Smooth muscle cell (in vitro differentiated cells): Measurements from ENCODE around the gene EAF2. TPM values are rescaled to one million over a fixed set of nuclear protein-coding genes. Genes with fewer than 3 reads are reported as not detected.

Source experiments
- DNase-seq: peaks from one replicate; lab custom pipeline; 2025; ENCODE audit not compliant: unreplicated experiment; lab: John Stamatoyannopoulos, UW
- H2AFZ ChIP-seq: fragments of 200-600 bp; sonication (generic); 2 replicates; pipeline ENCODE4 v1.6.0; 2016; ENCODE audit warnings: antibody characterized with exemption, low read depth, mild to moderate bottlenecking
- H3F3A ChIP-seq: fragments of 200-600 bp; sonication (generic); 2 replicates; pipeline ENCODE4 v1.6.0; 2017; ENCODE audit warnings: antibody characterized with exemption, low read depth
- H3K27ac ChIP-seq: fragments of 200-600 bp; sonication (generic); 2 replicates; pipeline ENCODE4 v1.5.1; 2016; ENCODE audit warnings: low read depth, mild to moderate bottlenecking
- H3K27me3 ChIP-seq: fragments of 200-600 bp; sonication (generic); 2 replicates; pipeline ENCODE4 v1.6.1; 2016; ENCODE audit warnings: low read depth, mild to moderate bottlenecking
- H3K36me3 ChIP-seq: fragments of 200-600 bp; sonication (generic); 2 replicates; pipeline ENCODE4 v1.5.1; 2016; ENCODE audit warnings: low read depth
- H3K4me1 ChIP-seq: fragments of 200-600 bp; sonication (generic); 2 replicates; pipeline ENCODE4 v1.5.1; 2016; ENCODE audit warnings: low read depth
- H3K4me2 ChIP-seq: fragments of 200-600 bp; sonication (generic); 2 replicates; pipeline ENCODE4 v1.6.0; 2016; ENCODE audit warnings: mild to moderate bottlenecking
- H3K4me3 ChIP-seq: fragments of 200-600 bp; sonication (generic); 2 replicates; pipeline ENCODE4 v1.5.1; 2016; ENCODE audit warnings: mild to moderate bottlenecking
- H3K79me2 ChIP-seq: fragments of 200-600 bp; sonication (generic); 2 replicates; pipeline ENCODE4 v1.6.0; 2016; ENCODE audit warnings: low read depth, mild to moderate bottlenecking
- H3K9ac ChIP-seq: fragments of 200-600 bp; sonication (generic); 2 replicates; pipeline ENCODE4 v1.6.0; 2016; ENCODE audit warnings: low read depth
- H3K9me3 ChIP-seq: fragments of 200-600 bp; sonication (generic); replicated peaks from 2 replicates; pipeline ENCODE4 v1.5.1; 2016; ENCODE audit warnings: low read depth
- H4K20me1 ChIP-seq: fragments of 200-600 bp; sonication (generic); 2 replicates; pipeline ENCODE4 v1.6.0; 2016; ENCODE audit warnings: low read depth
- CTCF ChIP-seq: fragments of 200-600 bp; sonication (generic); IDR thresholded peaks from 2 replicates; pipeline ENCODE4 v1.5.1; 2017; ENCODE audit warnings: borderline replicate concordance, mild to moderate bottlenecking, antibody characterized with exemption; ENCODE audit not compliant: insufficient read depth, poor library complexity, severe bottlenecking
- WGBS: methylation state at CpG from one replicate; pipeline ENCODE4 v1.1.7; 2016; ENCODE audit warnings: low lambda C conversion rate; 5-methylcytosine and 5-hydroxymethylcytosine counted together
- polyA plus RNA-seq: library from polyadenylated mRNA; unstranded; fragments of >200 nt; fragmentation: Nextera tagmentation; extraction: Ambion mirVana; gene quantifications from 2 replicates; pipeline ENCODE4 v1.2.1, GENCODE V29; 2016
- total RNA-seq: library from RNA; depleted of rRNA; stranded (reverse); fragments of >200 nt; gene quantifications from 2 replicates; pipeline ENCODE4 v1.2.3, GENCODE V29; 2014

The EAF2 gene
- total and polyA plus RNA-seq, 2 experiments from 2014 or later, result 4.1 to 5.1 TPM

- Histone ChIP-seq H3K27ac (no peak overlapping the region), H3K27me3 (peaks cover 15% of the 10 kb centered on the region), H3K4me2 (peak overlapping the region; percentile 96), H3K36me3 (peaks cover 8% of the 10 kb centered on the region), H3K9me3 (no peaks in the 10 kb centered on the region), H3K9ac (no peak overlapping the region), H4K20me1 (no peaks in the 10 kb centered on the region), H3K4me1 (peaks cover 11% of the 10 kb centered on the region), H3K79me2 (peaks cover 16% of the 10 kb centered on the region), H3K4me3 (peak overlapping the region; percentile 71), H2AFZ (peak overlapping the region; percentile 91), H3F3A (no peaks in the 10 kb centered on the region)
- WGBS, result 84% methylated on average over 4 of the region's 4 CpGs
- DNase-seq, result no peak
- no peak for TF ChIP-seq CTCF
Measured at GRCh38 chr3:121836064-121836463, 1.1 kb downstream of the EAF2 start.

- 82% methylated on average over 3 of the region's 3 CpGs for WGBS
- Histone ChIP-seq H2AFZ (no peak overlapping the region), H3K4me3 (no peak overlapping the region), H3K79me2 (peaks cover 16% of the 10 kb centered on the region), H3K4me1 (peaks cover 11% of the 10 kb centered on the region), H3F3A (no peaks in the 10 kb centered on the region), H3K27me3 (peaks cover 15% of the 10 kb centered on the region), H3K9me3 (no peaks in the 10 kb centered on the region), H3K4me2 (no peak overlapping the region), H3K36me3 (peaks cover 8% of the 10 kb centered on the region), H3K27ac (no peak overlapping the region), H4K20me1 (no peaks in the 10 kb centered on the region), H3K9ac (no peak overlapping the region)
- DNase-seq, result no peak
- TF ChIP-seq CTCF, result no peak
Measured at GRCh38 chr3:121836481-121836880, 1.5 kb downstream of the EAF2 start.

- Histone ChIP-seq H3K27me3 (peaks cover 15% of the 10 kb centered on the region), H3K27ac (no peak overlapping the region), H3K36me3 (no peaks in the 10 kb centered on the region), H3K9ac (no peak overlapping the region), H3F3A (no peaks in the 10 kb centered on the region), H3K4me3 (no peak overlapping the region), H4K20me1 (no peaks in the 10 kb centered on the region), H2AFZ (no peak overlapping the region), H3K4me2 (no peak overlapping the region), H3K79me2 (no peaks in the 10 kb centered on the region), H3K9me3 (no peaks in the 10 kb centered on the region), H3K4me1 (peaks cover 3% of the 10 kb centered on the region)
- DNase-seq, result no peak
- 98% methylated on average over 23 of the region's 23 CpGs for WGBS
- no peak for TF ChIP-seq CTCF
Measured at GRCh38 chr3:121839962-121840361, 5.0 kb downstream of the EAF2 start.

- Histone ChIP-seq H3K9ac (no peak overlapping the region), H2AFZ (no peak overlapping the region), H3K27me3 (no peaks in the 10 kb centered on the region), H3K4me2 (no peak overlapping the region), H3F3A (no peaks in the 10 kb centered on the region), H3K9me3 (no peaks in the 10 kb centered on the region), H3K27ac (no peak overlapping the region), H3K36me3 (no peaks in the 10 kb centered on the region), H3K4me1 (no peaks in the 10 kb centered on the region), H3K4me3 (no peak overlapping the region), H3K79me2 (no peaks in the 10 kb centered on the region), H4K20me1 (no peaks in the 10 kb centered on the region)
- WGBS, result 95% methylated on average over 7 of the region's 7 CpGs
- DNase-seq, result no peak
- no peak for TF ChIP-seq CTCF
Measured at GRCh38 chr3:121844892-121845291, 9.9 kb downstream of the EAF2 start.
